Measurements from ENCODE around the gene C6orf141.

The C6orf141 gene

GRCh38 chr6:49550492-49551077, at the start of gene C6orf141:
C6orf141 (plus strand) TSS chr6:49550668; CDS start chr6:49550793, 125 bp downstream.
- H3K27me3 Mint-ChIP-seq = peaks cover 60% of the 10 kb centered on the region
- no peaks in the 10 kb centered on the region for H3K9me3 Mint-ChIP-seq
- peak within 1 kb of the TSS; percentile 77 for H3K4me3 Mint-ChIP-seq
- H3K4me1 Mint-ChIP-seq (ENCODE audit: low read depth) = peaks cover 18% of the 10 kb centered on the region
- H3K27ac Mint-ChIP-seq = no peak within 1 kb of the TSS
- no peaks in the 10 kb centered on the region for H3K36me3 Mint-ChIP-seq (ENCODE audit: low read depth)

- Mint-ChIP-seq H3K4me1 (ENCODE audit: low read depth) (no peaks in the 10 kb centered on the region), H3K4me3 (no peak overlapping the region), H3K27me3 (peaks cover 24% of the 10 kb centered on the region), H3K36me3 (ENCODE audit: low read depth) (no peaks in the 10 kb centered on the region), H3K9me3 (no peaks in the 10 kb centered on the region), H3K27ac (no peak overlapping the region)
These were observed 45.8 kb upstream of the C6orf141 start for GRCh38 chr6:49504666-49505065.

GRCh38 chr6:49506569-49507111, 43.8 kb upstream of the C6orf141 start:
- Mint-ChIP-seq H3K36me3 (ENCODE audit: low read depth) (no peaks in the 10 kb centered on the region), H3K9me3 (no peaks in the 10 kb centered on the region)

GRCh38 chr6:49509342-49509741, 41.1 kb upstream of the C6orf141 start:
- Mint-ChIP-seq H3K4me3 (no peak overlapping the region), H3K27ac (no peak overlapping the region), H3K27me3 (peaks cover 39% of the 10 kb centered on the region), H3K9me3 (no peaks in the 10 kb centered on the region), H3K36me3 (ENCODE audit: low read depth) (no peaks in the 10 kb centered on the region), H3K4me1 (ENCODE audit: low read depth) (no peaks in the 10 kb centered on the region)

More at GRCh38 chr6:49506569-49507111, 43.8 kb upstream of the C6orf141 start:
- no peak overlapping the region for H3K4me3 Mint-ChIP-seq
- H3K4me1 Mint-ChIP-seq (ENCODE audit: low read depth) = no peaks in the 10 kb centered on the region
- peaks cover 27% of the 10 kb centered on the region for H3K27me3 Mint-ChIP-seq
- no peak overlapping the region for H3K27ac Mint-ChIP-seq

GRCh38 chr6:49513153-49513989, 37.1 kb upstream of the C6orf141 start:
- Mint-ChIP-seq H3K27ac (no peak overlapping the region), H3K27me3 (peaks cover 29% of the 10 kb centered on the region), H3K9me3 (no peaks in the 10 kb centered on the region), H3K4me3 (no peak overlapping the region), H3K36me3 (ENCODE audit: low read depth) (no peaks in the 10 kb centered on the region), H3K4me1 (ENCODE audit: low read depth) (no peaks in the 10 kb centered on the region)

GRCh38 chr6:49514571-49515484, 35.6 kb upstream of the C6orf141 start:
- Mint-ChIP-seq H3K27me3 (peaks cover 24% of the 10 kb centered on the region), H3K36me3 (ENCODE audit: low read depth) (no peaks in the 10 kb centered on the region), H3K9me3 (no peaks in the 10 kb centered on the region), H3K4me3 (no peak overlapping the region), H3K27ac (no peak overlapping the region), H3K4me1 (ENCODE audit: low read depth) (no peaks in the 10 kb centered on the region)

GRCh38 chr6:49515485-49516146, 34.9 kb upstream of the C6orf141 start:
- Mint-ChIP-seq H3K4me3 (no peak overlapping the region), H3K27me3 (peaks cover 28% of the 10 kb centered on the region), H3K36me3 (ENCODE audit: low read depth) (no peaks in the 10 kb centered on the region), H3K27ac (no peak overlapping the region), H3K9me3 (no peaks in the 10 kb centered on the region), H3K4me1 (ENCODE audit: low read depth) (no peaks in the 10 kb centered on the region)

- no peak overlapping the region for H3K27ac Mint-ChIP-seq
- no peak overlapping the region for H3K4me3 Mint-ChIP-seq
- no peaks in the 10 kb centered on the region for H3K4me1 Mint-ChIP-seq (ENCODE audit: low read depth)
- peaks cover 28% of the 10 kb centered on the region for H3K27me3 Mint-ChIP-seq
- H3K36me3 Mint-ChIP-seq (ENCODE audit: low read depth) = no peaks in the 10 kb centered on the region
- no peaks in the 10 kb centered on the region for H3K9me3 Mint-ChIP-seq
These were observed 34.3 kb upstream of the C6orf141 start for GRCh38 chr6:49516147-49516505.

- H3K4me1 Mint-ChIP-seq (ENCODE audit: low read depth) = no peaks in the 10 kb centered on the region
- H3K4me3 Mint-ChIP-seq = no peak overlapping the region
- H3K27me3 Mint-ChIP-seq = peaks cover 21% of the 10 kb centered on the region
- no peaks in the 10 kb centered on the region for H3K9me3 Mint-ChIP-seq
- no peaks in the 10 kb centered on the region for H3K36me3 Mint-ChIP-seq (ENCODE audit: low read depth)
- no peak overlapping the region for H3K27ac Mint-ChIP-seq
These were observed 32.5 kb upstream of the C6orf141 start for GRCh38 chr6:49517919-49518318.

- H3K27ac Mint-ChIP-seq = no peak overlapping the region
- H3K4me3 Mint-ChIP-seq = no peak overlapping the region
- H3K4me1 Mint-ChIP-seq (ENCODE audit: low read depth) = no peaks in the 10 kb centered on the region
- H3K36me3 Mint-ChIP-seq (ENCODE audit: low read depth) = no peaks in the 10 kb centered on the region
- no peaks in the 10 kb centered on the region for H3K9me3 Mint-ChIP-seq
- peaks cover 9% of the 10 kb centered on the region for H3K27me3 Mint-ChIP-seq
These were observed 30.8 kb upstream of the C6orf141 start for GRCh38 chr6:49519660-49520059.

- no peaks in the 10 kb centered on the region for H3K4me1 Mint-ChIP-seq (ENCODE audit: low read depth)
- no peaks in the 10 kb centered on the region for H3K36me3 Mint-ChIP-seq (ENCODE audit: low read depth)
- H3K9me3 Mint-ChIP-seq = no peaks in the 10 kb centered on the region
- H3K4me3 Mint-ChIP-seq = no peak overlapping the region
- H3K27ac Mint-ChIP-seq = no peak overlapping the region
- H3K27me3 Mint-ChIP-seq = peaks cover 3% of the 10 kb centered on the region
These were observed 27.5 kb upstream of the C6orf141 start for GRCh38 chr6:49522710-49523593.

- H3K36me3 Mint-ChIP-seq (ENCODE audit: low read depth) = no peaks in the 10 kb centered on the region
- H3K4me1 Mint-ChIP-seq (ENCODE audit: low read depth) = no peaks in the 10 kb centered on the region
- H3K27me3 Mint-ChIP-seq = peaks cover 3% of the 10 kb centered on the region
- no peak overlapping the region for H3K27ac Mint-ChIP-seq
- H3K9me3 Mint-ChIP-seq = no peaks in the 10 kb centered on the region
- no peak overlapping the region for H3K4me3 Mint-ChIP-seq
These were observed 26.6 kb upstream of the C6orf141 start for GRCh38 chr6:49523901-49524300.

- Mint-ChIP-seq H3K4me1 (ENCODE audit: low read depth) (no peaks in the 10 kb centered on the region), H3K27me3 (peaks cover 3% of the 10 kb centered on the region), H3K36me3 (ENCODE audit: low read depth) (no peaks in the 10 kb centered on the region)
These were observed 25.9 kb upstream of the C6orf141 start for GRCh38 chr6:49524541-49524940.

More at GRCh38 chr6:49524541-49524940, 25.9 kb upstream of the C6orf141 start:
- Mint-ChIP-seq H3K27ac (no peak overlapping the region), H3K9me3 (no peaks in the 10 kb centered on the region), H3K4me3 (no peak overlapping the region)
